NT2/D1 (cell line): ENCODE data around the gene AVPR2.

Experiments used
- SUZ12 ChIP-seq: IDR thresholded peaks from 2 replicates; pipeline ENCODE4 v1.6.1; 2011; ENCODE audit not compliant: insufficient read length, insufficient read depth; ENCODE audit errors: extremely low read depth
- YY1 ChIP-seq: IDR thresholded peaks from 2 replicates; pipeline ENCODE4 v1.6.1; 2011; ENCODE audit not compliant: insufficient read length, insufficient read depth
- ZNF274 ChIP-seq: IDR thresholded peaks from 2 replicates; pipeline ENCODE4 v1.6.1; 2011; ENCODE audit warnings: mild to moderate bottlenecking, low read depth, low read length

DNA sequence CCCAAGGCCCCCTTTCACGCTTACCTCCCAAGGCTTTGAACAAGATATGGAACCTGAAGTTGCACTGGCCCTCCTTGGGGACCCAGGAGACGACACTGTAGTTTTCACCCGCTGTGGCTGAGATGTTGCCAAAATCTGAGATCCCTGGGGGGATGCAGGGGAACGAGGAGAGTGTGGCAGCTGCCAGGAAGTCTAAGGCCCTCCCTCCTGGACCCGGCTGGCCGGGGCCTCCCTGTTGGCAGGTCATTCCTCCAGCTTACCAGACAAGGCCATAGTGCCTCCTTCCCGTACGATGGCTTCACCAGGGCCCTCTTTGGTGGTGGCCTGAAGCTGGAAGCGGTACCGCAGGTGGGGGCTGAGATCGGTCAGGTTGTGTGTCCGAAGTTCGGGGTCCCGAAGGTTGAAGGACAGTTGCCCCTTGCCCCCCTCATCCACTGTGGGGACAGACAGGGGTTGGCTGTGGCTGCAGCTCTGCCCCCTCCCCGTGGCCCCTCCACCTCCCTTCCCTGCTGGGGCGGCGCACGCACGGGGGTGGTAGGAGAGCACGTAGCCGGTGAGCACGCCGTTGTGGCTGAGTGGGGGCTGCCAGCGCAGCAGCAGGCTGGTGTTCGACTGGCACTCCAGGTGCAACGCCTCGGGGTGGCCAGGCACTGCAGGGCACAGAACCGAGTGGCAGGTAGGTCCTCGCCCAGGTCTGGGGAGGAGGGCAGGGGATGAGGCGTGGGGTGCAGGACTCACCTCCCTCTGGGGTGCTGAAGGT is 39.7 kb upstream of the AVPR2 start:
- no peak for TF ChIP-seq ZNF274
- TF ChIP-seq SUZ12, result no peak
- no peak for TF ChIP-seq YY1
